Choroid plexus epithelial cell (primary cell): ENCODE data around the gene TRAF7.
A peak's percentile ranks its signal among the peaks of the same experiment; 100 is the strongest.

Source experiments
- DNase-seq: peaks from one replicate; pipeline ENCODE4 v3.0.0-alpha.2; 2010; ENCODE audit warnings: low read depth
- H3K4me3 ChIP-seq: 2 replicates; pipeline ENCODE4 v1.5.1; 2011; ENCODE audit warnings: low read depth, mild to moderate bottlenecking, control low read depth, low read length, moderate library complexity
- CTCF ChIP-seq: conservative IDR thresholded peaks from 2 replicates; pipeline ENCODE4 v1.5.1; 2011; ENCODE audit warnings: low read depth, mild to moderate bottlenecking, control low read depth, inconsistent platforms, low read length, moderate library complexity

The TRAF7 gene

GRCh38 chr16:2195322-2196161 lies 40.0 kb downstream of the TRAF7 start:
- DNase-seq = no peak
- no peak overlapping the region for H3K4me3 ChIP-seq
- TF ChIP-seq CTCF = no peak

- DNase-seq = peak; percentile 17
- TF ChIP-seq CTCF = no peak
- H3K4me3 ChIP-seq = peak within 1 kb of the TSS; percentile 32
Measured at GRCh38 chr16:2196162-2196980, 40.8 kb downstream of the TRAF7 start, which contains the start of gene CASKIN1. TSS of gene CASKIN1 (minus strand) at chr16:2196605. CDS start at chr16:2196432, 173 bp downstream.

GRCh38 chr16:2196981-2197511 lies 41.5 kb downstream of the TRAF7 start:
- H3K4me3 ChIP-seq = no peak overlapping the region
- no peak for DNase-seq
- no peak for TF ChIP-seq CTCF

GRCh38 chr16:2197765-2198164 lies 42.2 kb downstream of the TRAF7 start:
- no peak for TF ChIP-seq CTCF
- H3K4me3 ChIP-seq = no peak overlapping the region
- DNase-seq = no peak

- no peak overlapping the region for H3K4me3 ChIP-seq
- TF ChIP-seq CTCF = no peak
- DNase-seq = no peak
Measured at GRCh38 chr16:2198283-2198682, 42.7 kb downstream of the TRAF7 start.

- no peak for TF ChIP-seq CTCF
- no peak for DNase-seq
- H3K4me3 ChIP-seq = no peak overlapping the region
Measured at GRCh38 chr16:2199095-2199494, 43.5 kb downstream of the TRAF7 start.
